GM06990 (cell line): ENCODE measurements around the gene UGP2.

Experiments used
- DNase-seq: peaks from one replicate; pipeline ENCODE4 v3.0.0-alpha.2; 2011; ENCODE audit not compliant: insufficient read length; ENCODE audit errors: extremely low read depth
- H3K27me3 ChIP-seq: replicated peaks from 2 replicates; pipeline ENCODE4 v1.6.0; 2011; ENCODE audit warnings: low read length; ENCODE audit not compliant: control insufficient read depth, insufficient read depth
- H3K36me3 ChIP-seq: 2 replicates; pipeline ENCODE4 v1.5.1; 2011; ENCODE audit warnings: low read length; ENCODE audit not compliant: control insufficient read depth, insufficient read depth
- H3K4me3 ChIP-seq: replicated peaks from 2 replicates; pipeline ENCODE4 v1.5.1; 2011; ENCODE audit warnings: low read depth, mild to moderate bottlenecking, control low read depth, low read length
- CTCF ChIP-seq: IDR thresholded peaks from 2 replicates; pipeline ENCODE4 v1.5.1; 2011; ENCODE audit warnings: low read length, control low read depth, mild to moderate bottlenecking, inconsistent platforms; ENCODE audit not compliant: insufficient read depth, poor library complexity, severe bottlenecking

The UGP2 gene

GRCh38 chr2:63865159-63865799, 23.6 kb downstream of the UGP2 start:
- no peak overlapping the region for H3K4me3 ChIP-seq
- DNase-seq, result no peak
- no peaks in the 10 kb centered on the region for H3K27me3 ChIP-seq
- TF ChIP-seq CTCF, result no peak
- H3K36me3 ChIP-seq, result no peaks in the 10 kb centered on the region; the same call in 1 of the 2 replicates

- DNase-seq, result no peak
- Histone ChIP-seq H3K27me3 (no peaks in the 10 kb centered on the region), H3K36me3 (no peaks in the 10 kb centered on the region; the same call in 1 of the 2 replicates), H3K4me3 (no peak overlapping the region)
- TF ChIP-seq CTCF, result no peak
These were observed 24.5 kb downstream of the UGP2 start for GRCh38 chr2:63866009-63866709.

- Histone ChIP-seq H3K4me3 (no peak overlapping the region), H3K27me3 (no peaks in the 10 kb centered on the region), H3K36me3 (no peaks in the 10 kb centered on the region)
- DNase-seq, result no peak
- no peak for TF ChIP-seq CTCF
These were observed 29.0 kb downstream of the UGP2 start for GRCh38 chr2:63870679-63871078.

GRCh38 chr2:63871864-63872263, 30.2 kb downstream of the UGP2 start:
- no peaks in the 10 kb centered on the region for H3K27me3 ChIP-seq
- no peaks in the 10 kb centered on the region; the same call in 1 of the 2 replicates for H3K36me3 ChIP-seq
- no peak for TF ChIP-seq CTCF
- no peak for DNase-seq
- H3K4me3 ChIP-seq, result no peak overlapping the region

GRCh38 chr2:63872571-63873328, 31.1 kb downstream of the UGP2 start:
- no peak for DNase-seq
- Histone ChIP-seq H3K4me3 (no peak overlapping the region), H3K36me3 (no peaks in the 10 kb centered on the region; the same call in 1 of the 2 replicates), H3K27me3 (no peaks in the 10 kb centered on the region)
- TF ChIP-seq CTCF, result no peak
